GM19035 (cell line): ENCODE measurements around the gene RNGTT.

ENCODE experiments used
- ATAC-seq: cut with Tn5 transposase; IDR thresholded peaks from one replicate; pipeline ENCODE4 v1.9.1; 2021; ENCODE audit not compliant: unreplicated experiment

RNGTT gene

GRCh38 chr6:88566746-88567534, 396.5 kb downstream of the RNGTT start:
- peak; percentile 50 for ATAC-seq

GRCh38 chr6:88565836-88566235, 397.6 kb downstream of the RNGTT start:
- no peak for ATAC-seq

DNA sequence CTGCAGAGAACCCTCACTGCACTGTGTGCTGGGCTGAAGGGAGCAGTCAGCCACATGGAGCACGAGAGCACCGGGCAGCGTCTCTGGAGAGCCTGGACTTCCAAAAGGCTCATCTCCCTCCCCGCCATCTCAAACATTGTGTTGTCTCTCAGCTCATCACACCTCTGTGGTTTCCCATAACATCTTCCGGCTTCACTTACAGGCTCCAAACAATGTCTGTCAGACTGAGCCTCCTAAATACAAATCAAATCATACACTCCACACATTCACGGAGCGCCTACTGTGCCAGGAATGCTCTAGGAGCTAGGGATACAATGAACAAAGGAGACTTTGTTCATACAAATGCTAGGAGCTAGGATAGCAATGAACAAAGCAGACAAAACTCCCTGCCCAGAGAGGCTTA, 398.0 kb downstream of the RNGTT start:
- ATAC-seq: no peak

GRCh38 chr6:88563277-88563625, 400.2 kb downstream of the RNGTT start:
- no peak for ATAC-seq

- no peak for ATAC-seq
Measured at GRCh38 chr6:88562353-88563276, 400.8 kb downstream of the RNGTT start.

DNA sequence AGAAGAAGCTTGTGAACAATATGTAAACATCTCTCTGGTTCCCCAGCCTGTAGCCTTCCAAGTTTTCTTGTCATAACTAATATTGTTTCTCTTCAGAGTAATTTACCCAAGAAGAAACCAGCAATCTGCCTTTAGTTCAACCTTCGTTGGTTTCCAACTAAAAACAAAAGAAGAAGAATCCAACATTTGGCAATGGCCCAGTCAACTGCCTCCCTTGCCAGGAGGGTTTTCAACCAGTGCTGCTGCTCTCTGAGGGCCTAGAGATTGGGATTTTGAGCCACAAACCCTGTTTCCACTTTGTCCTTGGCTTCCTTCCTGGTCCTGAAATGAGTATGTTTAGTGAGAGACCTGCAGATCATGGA, 401.5 kb downstream of the RNGTT start:
- ATAC-seq: no peak

GRCh38 chr6:88561034-88561953, 402.1 kb downstream of the RNGTT start:
- no peak for ATAC-seq
